Stimulated activated naive CD8-positive, alpha-beta T cell treated with anti-CD3 and anti-CD28 coated beads, Interleukin-15, Interleukin-2, amounts not matched to agents 100 U/mL and 50 U/mL, for 24 hours (primary cell): ENCODE data around the gene LAMA3.

Experiments
- ATAC-seq: fragments of 150-1000 bp; cut with Tn5 transposase; one replicate; pipeline ENCODE4 v1.10.0; 2021
- DNase-seq: peaks from one replicate; pipeline ENCODE4 v3.0.0; 2021

The LAMA3 gene

GRCh38 chr18:23876921-23877320, 187.7 kb downstream of the LAMA3 start:
- no peak for ATAC-seq

GRCh38 chr18:23877371-23877770, 188.1 kb downstream of the LAMA3 start:
- DNase-seq = no peak
- ATAC-seq = no peak

More at GRCh38 chr18:23876921-23877320, 187.7 kb downstream of the LAMA3 start:
- no peak for DNase-seq

GRCh38 chr18:23878336-23878900, 189.2 kb downstream of the LAMA3 start:
- ATAC-seq = no peak
- no peak for DNase-seq

- no peak for DNase-seq
These were observed 189.9 kb downstream of the LAMA3 start for GRCh38 chr18:23879126-23879525.

GRCh38 chr18:23879544-23879943, 190.3 kb downstream of the LAMA3 start:
- DNase-seq (no peak), ATAC-seq (no peak)

More at GRCh38 chr18:23879126-23879525, 189.9 kb downstream of the LAMA3 start:
- no peak for ATAC-seq

- DNase-seq (no peak), ATAC-seq (no peak)
These were observed 190.8 kb downstream of the LAMA3 start for GRCh38 chr18:23879966-23880565.

GRCh38 chr18:23880931-23881617, 191.8 kb downstream of the LAMA3 start:
- ATAC-seq (no peak), DNase-seq (no peak)

GRCh38 chr18:23881778-23882177, 192.5 kb downstream of the LAMA3 start:
- ATAC-seq (no peak), DNase-seq (no peak)

- ATAC-seq (peak; percentile 37), DNase-seq (no peak)
These were observed 193.5 kb downstream of the LAMA3 start for GRCh38 chr18:23882616-23883276.

GRCh38 chr18:23883277-23883790, 194.1 kb downstream of the LAMA3 start:
- DNase-seq (no peak), ATAC-seq (peak; percentile 31)

- no peak for ATAC-seq
- DNase-seq = no peak
These were observed 195.6 kb downstream of the LAMA3 start for GRCh38 chr18:23884681-23885375.

- DNase-seq = no peak
- peak; percentile 37 for ATAC-seq
These were observed 196.5 kb downstream of the LAMA3 start for GRCh38 chr18:23885750-23886149.

- ATAC-seq = no peak
- no peak for DNase-seq
These were observed 197.8 kb downstream of the LAMA3 start for GRCh38 chr18:23887035-23887434.

- ATAC-seq = no peak
- no peak for DNase-seq
These were observed 198.2 kb downstream of the LAMA3 start for GRCh38 chr18:23887493-23887892.

GRCh38 chr18:23888881-23889280, 199.6 kb downstream of the LAMA3 start:
- ATAC-seq (no peak), DNase-seq (no peak)

- DNase-seq = no peak
- no peak for ATAC-seq
These were observed 200.7 kb downstream of the LAMA3 start for GRCh38 chr18:23889907-23890306.

- no peak for ATAC-seq
These were observed 201.3 kb downstream of the LAMA3 start for GRCh38 chr18:23890589-23890988.

GRCh38 chr18:23893653-23894052, 204.4 kb downstream of the LAMA3 start:
- DNase-seq (no peak), ATAC-seq (no peak)

More at GRCh38 chr18:23890589-23890988, 201.3 kb downstream of the LAMA3 start:
- DNase-seq = no peak

GRCh38 chr18:23894661-23895175, 205.5 kb downstream of the LAMA3 start:
- no peak for DNase-seq
- ATAC-seq = no peak

- DNase-seq = no peak
- ATAC-seq = no peak
These were observed 208.0 kb downstream of the LAMA3 start for GRCh38 chr18:23897291-23897690.

GRCh38 chr18:23897733-23898132, 208.5 kb downstream of the LAMA3 start:
- ATAC-seq = no peak
- DNase-seq = no peak

- DNase-seq = no peak
These were observed 211.7 kb downstream of the LAMA3 start for GRCh38 chr18:23900994-23901393.

More at GRCh38 chr18:23900994-23901393, 211.7 kb downstream of the LAMA3 start:
- no peak for ATAC-seq
